Hematopoietic multipotent progenitor cell treated with erythropoietin and hydrocortisone succinate and interleukin-3 and kit ligand, for 8 days (in vitro differentiated cells): ENCODE results near the gene PDE8B.
A peak's percentile ranks its signal among the peaks of the same experiment; 100 is the strongest.

Source experiments
- DNase-seq: peaks from one replicate; pipeline ENCODE4 v3.0.0-alpha.2; 2015

The PDE8B gene

GRCh38 chr5:77326986-77327734, 116.7 kb downstream of the PDE8B start:
- no peak for DNase-seq

DNA sequence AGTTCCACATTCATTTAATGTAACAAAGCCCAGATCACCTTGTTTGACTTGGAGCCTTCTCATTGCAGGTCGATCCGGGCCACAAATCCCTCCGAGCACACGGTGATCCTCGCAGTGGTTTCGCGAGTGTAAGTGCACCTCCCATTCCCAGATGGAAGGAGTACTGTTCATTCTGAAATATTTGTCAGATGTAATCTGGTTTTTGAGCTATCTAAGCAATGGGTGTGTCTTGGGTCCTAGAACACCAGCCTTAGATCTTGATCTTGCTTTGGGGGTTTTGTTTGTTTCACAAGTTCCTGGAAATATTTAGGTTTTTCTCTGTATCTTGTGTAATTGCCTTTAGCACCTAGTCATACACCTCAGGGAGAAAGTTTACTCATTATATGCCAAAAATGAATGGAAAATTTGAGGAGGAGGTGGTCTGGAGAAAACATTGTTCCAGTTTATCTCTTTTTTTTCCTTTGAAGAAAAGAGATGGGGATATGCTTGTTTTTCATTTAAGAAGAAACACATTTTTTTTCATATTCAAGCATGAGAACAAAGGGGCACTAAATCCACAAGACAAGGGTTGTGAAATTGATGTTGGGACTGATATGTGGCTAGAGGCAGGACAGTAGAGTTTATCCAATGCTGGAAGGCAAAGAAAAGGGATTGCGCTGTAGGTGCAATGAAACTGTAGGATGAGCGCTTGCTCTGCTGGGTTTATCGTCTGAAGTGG, 118.6 kb downstream of the PDE8B start:
- DNase-seq: peak; percentile 10

DNA sequence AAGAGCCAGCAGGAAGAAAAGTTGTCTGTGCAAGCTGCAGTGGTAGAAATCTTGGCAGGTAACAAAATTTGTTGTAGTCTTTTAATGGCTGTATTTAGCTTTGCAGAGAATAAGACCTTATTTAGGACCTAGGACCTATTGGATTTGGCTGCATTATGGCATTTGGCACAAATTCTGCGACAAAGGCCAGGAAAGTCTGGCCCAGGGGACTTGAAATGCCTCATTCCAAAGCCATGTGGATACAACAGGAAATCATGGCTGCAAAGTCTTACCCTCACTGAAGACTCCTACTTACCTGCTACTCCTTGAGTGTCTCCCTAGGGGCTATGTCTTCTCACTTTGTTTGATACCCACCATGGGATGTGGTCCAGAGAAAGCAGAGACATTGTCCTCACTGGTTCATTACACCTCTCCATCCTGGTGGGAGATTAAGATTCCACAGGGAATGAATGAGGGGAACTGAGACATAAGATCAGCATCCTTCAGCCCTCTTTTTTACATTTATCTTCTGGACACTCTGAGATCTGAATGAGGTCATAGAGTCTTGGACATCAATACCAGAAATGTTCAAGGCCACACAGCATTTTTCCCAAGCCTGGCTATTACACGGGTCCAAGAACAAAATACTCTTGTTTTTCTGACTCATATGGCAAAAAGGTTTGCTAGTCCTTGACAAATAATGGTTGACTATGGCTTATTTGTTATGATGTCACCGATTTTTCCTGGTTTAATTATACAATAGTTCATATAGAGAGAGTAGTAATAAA, 119.4 kb downstream of the PDE8B start:
- no peak for DNase-seq

DNA sequence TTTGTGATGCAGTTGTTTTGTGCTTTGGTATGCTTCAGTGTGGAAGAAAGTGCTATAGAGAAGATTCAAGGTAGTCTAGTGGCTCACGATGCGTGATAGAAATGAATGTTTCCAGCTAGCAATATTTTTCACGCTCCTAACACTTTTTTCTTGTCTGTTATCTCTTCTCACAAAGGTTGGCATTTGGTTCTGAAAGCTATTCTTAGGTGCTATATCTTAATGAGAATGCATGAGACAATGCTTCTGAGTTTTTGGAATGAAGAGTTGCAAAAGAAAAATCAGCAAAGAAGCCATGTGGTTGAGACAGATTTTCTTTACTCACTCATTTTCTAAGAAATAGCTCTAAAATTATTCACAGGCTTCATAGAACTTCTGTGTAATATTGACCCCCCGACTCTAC, 122.6 kb downstream of the PDE8B start:
- DNase-seq: no peak

DNA sequence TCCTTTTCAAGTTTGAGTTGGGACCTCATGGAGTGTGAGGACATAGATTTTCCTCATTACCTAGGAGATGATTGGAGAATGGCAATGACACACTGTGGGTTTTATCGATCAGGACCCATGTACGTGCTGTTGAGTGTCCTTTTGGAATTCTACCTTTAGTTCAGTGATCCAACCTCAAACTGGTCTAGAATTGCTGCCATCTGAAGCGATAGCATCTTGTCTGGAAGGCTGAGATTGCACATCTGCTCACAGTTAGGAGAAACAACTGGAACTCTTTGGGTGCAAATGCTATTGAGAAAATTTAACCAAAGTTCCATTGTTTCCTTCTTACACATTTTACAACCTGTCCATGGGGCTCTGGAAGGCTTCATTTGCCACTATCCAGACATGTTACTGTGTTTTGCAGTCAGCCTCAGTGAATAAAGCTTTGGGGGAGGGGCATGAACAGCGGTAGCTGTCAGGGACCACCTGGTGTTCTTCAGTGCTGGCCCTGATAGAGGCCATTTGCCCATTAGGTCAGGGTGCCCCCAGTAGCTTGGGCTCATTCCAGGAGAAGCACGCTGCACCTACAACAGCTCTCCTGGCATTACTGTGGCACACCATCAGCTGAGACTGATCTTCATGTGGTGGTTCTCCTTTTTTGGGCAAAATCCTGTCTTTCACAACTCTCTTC, 123.1 kb downstream of the PDE8B start:
- DNase-seq: no peak

DNA sequence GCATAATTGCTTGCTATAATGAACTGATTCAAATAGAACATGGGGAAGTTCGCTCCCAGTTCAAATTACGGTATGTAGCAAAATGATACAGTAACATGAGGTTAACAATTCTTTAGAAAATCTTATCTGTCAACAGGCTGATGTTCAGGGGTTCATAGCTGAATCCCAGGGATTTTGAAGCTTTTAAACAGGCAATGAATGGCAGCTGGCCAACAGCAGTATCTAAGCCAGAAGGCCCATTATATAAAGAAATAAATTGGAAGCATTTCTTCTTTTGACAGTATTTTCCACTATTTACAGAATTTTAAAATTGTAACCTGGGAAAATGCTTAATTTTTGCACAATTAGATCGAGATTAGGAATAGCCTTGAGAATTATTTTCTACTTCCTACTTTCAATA, 126.8 kb downstream of the PDE8B start:
- DNase-seq: no peak

DNA sequence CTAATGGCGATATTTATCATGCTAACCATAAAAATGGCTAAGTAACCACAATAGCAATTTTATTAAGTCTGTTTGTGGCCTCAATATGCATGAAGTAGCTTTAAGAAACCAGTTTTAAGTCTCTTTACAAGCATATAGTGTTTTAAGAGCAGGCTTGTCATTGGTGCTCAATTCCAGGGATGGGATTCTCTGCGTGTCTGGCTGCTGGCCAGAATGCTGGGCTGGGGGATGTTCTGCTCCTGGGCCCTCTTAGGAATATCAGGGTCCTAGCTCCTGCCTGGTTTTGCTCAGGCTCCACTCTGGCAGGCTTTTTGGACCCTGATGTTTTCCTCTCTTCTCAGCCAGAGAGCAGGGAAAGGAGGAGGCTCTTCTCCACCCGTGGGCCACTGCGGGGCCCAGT, 127.2 kb downstream of the PDE8B start:
- DNase-seq: no peak

DNA sequence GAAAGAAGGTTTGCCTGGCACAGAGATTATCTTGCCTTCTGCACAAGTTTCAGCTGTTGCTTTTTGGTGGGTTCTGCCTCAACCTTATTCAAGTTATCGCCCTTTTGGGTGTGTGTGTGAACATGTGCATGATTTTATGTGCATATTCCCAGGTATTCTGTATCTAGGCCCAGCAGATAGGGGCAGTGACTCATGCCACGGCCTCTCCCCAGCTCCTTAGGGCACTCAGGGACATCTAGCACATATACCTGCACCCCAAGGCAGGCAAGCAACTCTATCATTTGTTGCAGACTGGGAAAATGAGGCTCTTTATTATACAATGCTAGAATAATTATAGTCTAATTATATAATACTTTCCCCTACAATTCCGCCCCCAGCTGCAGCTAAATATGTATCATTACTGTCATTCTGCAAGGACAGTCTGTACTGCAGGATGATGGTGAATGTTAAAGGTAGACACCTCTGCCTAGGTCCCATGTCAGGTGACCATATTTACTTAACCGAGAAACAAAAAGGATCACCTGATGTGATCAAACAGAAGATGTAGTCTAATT, 128.9 kb downstream of the PDE8B start:
- DNase-seq: no peak

GRCh38 chr5:77343165-77343564, 132.7 kb downstream of the PDE8B start:
- DNase-seq: no peak

GRCh38 chr5:77347435-77348098, 137.1 kb downstream of the PDE8B start:
- no peak for DNase-seq

DNA sequence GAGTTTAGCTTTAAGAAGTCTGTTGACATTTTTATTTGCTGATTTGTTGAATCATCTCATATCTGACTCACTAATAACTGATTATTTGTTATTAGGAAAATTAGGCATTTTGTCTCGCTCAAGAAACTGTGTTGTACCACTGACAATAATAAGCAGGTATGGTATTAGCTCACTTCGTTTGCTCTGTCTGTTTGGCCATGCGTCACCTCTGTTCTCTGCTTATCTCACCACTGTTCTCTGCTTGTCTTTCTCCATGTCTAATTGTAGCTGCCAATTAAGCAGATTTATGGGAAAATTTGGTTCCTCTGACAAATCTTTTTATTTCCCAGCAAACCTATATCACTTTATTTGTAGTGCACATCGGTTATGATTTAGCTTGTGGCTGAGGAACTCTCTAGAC, 142.8 kb downstream of the PDE8B start:
- DNase-seq: no peak

- no peak for DNase-seq
These were observed 144.0 kb downstream of the PDE8B start for GRCh38 chr5:77354454-77354853.

GRCh38 chr5:77355080-77355479, 144.6 kb downstream of the PDE8B start:
- DNase-seq: no peak

DNA sequence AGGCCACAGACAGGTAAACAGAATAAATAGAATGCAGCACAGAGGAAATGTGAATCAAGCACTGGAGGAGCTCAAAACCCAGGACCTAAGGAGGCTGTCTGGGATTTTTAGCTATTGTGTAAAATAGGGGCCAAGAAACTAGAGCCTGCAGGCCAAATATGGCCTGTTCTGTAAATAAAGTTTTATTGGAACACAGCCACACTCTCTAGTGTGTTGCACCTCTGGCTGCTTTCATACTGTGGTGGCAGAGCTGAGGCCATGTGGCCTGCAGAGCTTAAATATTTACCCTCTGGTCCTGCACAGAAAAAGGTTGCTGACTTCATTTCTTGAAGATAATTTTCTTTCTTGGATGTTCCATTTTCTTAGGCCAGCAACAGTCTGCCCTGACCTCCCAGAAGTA, 145.3 kb downstream of the PDE8B start:
- DNase-seq: no peak

GRCh38 chr5:77356740-77357139, 146.3 kb downstream of the PDE8B start:
- DNase-seq: no peak

GRCh38 chr5:77358255-77359205, 148.1 kb downstream of the PDE8B start:
- no peak for DNase-seq

DNA sequence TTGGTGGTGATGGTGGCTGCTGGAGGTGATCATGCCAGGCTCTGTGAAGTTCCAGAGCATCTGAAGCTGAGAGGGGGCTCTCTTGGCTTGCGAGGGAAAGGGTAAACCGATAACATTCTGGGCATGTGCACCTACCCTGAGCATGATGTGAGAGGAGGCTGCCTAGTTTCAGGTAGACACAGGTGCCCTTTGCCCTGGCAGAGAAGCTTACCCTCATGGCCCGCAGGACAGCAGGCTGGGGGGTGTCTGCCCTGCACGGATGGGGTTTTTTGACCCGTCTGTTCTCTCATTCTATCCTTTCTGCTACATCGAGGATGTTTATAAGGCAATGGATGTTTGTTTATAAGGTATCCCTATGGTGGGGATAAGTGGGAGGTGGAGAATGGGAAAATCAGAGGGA, 148.8 kb downstream of the PDE8B start:
- DNase-seq: no peak

DNA sequence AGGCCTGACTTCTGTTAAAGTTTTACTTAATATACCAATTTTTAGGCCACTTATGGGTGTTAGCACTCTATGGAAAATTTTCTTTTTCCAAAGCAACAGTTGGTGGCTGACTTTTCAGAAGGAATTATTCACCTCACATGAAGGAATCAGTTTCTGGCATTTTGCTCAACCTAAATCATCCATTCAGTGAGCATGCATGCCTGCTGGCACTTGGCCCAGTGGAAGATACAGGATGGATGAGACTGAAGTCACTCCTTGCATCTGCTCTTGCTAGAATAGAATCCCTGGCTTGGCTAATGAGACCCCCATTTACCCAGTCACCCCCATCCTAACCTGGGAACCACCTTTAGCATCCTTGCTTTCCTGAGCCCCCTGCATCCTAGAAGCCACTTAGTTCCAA, 149.9 kb downstream of the PDE8B start:
- no peak for DNase-seq

DNA sequence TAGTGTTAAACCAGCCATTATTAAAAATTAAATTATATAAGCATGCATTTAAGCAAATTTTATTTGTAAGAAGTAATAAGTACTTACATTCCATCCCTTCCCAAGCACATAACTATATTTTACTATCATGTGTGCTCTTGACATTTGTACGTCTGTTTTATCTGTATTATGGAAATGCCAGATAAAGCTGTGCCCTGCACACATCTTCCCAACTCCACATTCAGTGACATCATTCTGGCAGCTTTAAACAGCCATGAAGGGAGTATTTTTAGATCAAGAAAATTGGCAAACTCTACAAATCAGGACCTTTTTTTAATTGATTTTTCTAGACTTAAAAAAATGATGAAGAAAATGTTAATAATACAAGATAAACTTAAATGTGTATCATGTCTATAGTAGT, 150.5 kb downstream of the PDE8B start:
- DNase-seq: no peak

- DNase-seq: no peak
These were observed 156.4 kb downstream of the PDE8B start for GRCh38 chr5:77366717-77367500.
